ENCODE data around the gene ZG16. TPM values are rescaled to one million over a fixed set of nuclear protein-coding genes. Genes with fewer than 3 reads are reported as not detected.

ZG16 gene
- total RNA-seq, 1 experiment from 2014 or later, result not detected

DNA sequence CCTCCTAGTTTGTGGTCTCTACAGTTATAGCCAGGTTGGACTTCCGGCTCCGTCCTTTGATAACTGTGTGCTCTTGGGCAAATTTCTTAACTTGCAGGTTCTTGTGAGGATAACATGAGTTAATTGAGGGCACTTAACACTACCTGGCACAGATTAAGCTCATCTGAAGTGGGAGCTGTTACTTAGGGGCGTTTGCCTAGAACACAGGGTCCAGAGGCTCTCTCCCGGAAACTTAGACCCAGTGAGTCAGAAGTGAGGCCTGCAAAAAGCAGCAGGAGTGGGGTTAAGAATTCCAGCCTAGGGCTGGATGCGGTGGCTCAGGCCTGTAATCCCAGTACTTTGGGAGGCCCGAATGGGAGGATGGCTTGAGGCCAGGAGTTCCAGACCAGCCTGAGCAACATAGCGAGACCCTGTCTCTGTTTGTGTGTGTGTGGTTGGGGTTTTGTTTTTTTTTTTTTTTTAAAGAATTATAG lies 43.6 kb downstream of the ZG16 start:
- peak; percentile 83 for DNase-seq (ENCODE audit: low read depth)

DNA sequence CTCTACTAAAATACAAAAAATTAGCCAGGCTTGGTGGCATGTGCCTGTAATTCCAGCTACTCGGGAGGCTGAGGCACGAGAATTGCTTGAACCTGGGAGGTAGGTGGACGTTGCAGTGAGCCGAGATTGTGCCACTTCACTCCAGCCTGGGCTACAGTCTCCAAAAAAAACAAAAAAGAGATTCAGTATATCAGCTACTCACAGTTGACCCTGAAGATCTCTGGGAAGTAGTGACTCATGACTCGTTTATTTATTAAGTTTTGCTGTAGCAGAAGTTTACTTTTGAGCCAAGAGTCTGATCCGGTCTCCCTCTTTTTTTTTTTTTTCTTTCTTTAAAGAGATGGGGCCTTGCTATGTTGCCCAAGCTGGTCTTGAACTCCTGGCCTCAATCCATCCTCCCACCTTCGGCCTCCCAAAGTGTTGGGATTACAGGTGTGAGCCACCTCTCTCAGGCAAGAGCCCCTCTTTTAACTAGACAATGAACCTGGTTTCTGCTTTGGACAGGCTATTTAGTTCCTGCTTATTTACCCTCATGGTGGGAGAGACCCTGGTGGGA lies 46.6 kb downstream of the ZG16 start:
- peak; percentile 87 for DNase-seq (ENCODE audit: low read depth)

DNA sequence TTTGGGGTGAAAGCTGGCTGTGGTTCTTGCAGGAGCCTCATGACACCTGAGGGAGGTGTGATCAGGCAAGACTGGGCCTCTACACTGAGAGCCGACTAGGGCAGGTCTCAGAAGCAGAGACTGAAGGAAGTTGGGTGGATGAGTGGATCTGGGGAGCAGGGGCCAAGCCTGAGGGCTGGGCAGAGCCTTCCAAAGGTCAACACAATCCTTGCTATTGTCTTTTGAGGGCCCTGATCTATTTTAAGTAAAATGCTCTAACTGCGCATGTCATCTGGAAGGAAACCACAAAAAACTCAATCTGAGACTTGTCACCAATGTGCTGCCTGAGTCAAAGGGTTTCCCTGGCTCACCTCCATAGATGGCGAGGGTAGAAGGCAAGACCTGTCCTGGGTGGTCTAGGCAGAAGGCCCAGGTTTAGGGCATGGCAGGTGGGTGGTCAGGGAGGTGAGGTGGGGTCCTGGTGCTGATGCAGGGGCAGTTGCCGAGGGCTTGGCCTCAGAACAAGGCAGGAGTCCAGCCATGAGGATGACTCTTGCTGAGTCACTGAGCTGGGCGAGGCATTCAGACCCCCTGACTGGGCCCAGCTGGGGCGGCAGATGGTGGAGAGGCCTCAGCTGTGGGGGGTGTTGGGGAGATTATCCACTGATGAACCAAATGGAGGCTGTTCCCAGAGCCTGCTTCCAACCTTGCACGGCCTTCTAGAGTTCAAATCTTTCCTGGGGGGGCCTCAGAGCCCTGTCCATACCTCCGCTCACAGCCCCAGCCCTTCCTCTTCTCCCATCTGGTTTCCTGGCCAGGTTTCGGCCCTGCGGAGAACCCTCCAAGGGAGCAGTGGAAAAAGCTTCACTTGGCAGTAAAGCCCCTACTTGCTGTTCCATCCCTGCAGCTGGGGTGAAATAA lies 47.3 kb downstream of the ZG16 start:
- DNase-seq (ENCODE audit: low read depth), result peak; percentile 89

DNA sequence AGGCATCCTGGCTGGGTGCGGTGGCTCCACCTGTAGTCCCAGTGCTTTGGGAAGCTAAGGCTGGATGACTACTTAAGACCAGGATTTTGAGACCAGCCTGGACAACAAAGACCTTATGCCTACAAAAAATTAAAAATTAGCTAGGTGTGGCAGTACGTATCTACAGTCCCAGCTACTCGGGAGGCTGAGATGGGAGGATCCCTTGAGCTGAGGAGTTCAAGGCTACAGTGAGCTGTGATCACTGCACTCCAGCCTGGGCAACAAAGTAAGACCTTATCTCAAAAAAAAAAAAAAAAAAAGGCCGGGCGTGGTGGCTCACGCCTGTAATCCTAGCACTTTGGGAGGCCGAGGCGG lies 48.3 kb downstream of the ZG16 start:
- no peak for DNase-seq (ENCODE audit: low read depth)

DNA sequence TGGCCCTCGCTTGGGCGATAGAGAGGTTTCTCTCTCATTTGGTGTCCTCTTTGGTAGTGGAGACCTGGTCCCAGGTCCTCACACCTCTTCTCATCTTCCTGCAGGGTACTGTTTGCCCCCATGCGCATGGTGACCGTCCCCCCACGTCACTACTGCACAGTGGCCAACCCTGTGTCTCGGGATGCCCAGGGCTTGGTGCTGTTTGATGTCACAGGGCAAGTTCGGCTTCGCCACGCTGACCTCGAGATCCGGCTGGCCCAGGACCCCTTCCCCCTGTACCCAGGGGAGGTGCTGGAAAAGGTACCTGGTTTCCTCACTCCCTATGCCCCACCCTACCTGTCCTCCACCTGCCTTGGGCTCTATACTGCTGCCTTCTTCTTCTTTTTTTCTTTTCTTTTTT lies 52.7 kb downstream of the ZG16 start:
- DNase-seq (ENCODE audit: low read depth), result no peak

DNA sequence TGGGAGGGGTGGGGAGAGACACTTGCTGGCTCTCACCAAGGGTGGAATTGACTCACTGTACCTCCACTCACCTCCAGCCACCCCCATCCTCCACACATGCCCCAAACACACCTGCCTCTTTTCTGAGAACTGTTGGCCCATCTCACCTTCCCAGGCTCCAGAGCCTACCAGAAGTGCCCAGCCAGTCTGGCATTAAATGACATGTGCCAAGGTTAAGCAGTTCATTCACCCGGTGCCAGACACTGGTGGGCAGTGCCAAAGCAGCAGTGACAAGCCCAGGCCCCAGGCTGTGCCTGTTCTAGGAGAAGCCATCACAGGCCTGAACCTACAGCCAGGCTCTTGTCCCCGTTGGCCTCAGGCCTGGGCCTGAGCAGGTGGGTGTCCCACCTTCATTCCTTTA lies 53.4 kb downstream of the ZG16 start:
- DNase-seq (ENCODE audit: low read depth), result no peak

Other genes with a start within 250 kb of the ZG16 start
- not detected in 2 replicates for gene SPN, start 115.0 kb upstream of the ZG16 start, total RNA-seq (2014; rRNA removed)
- 1.1 and 1.7 TPM in 2 replicates for gene QPRT, start 99.1 kb upstream of the ZG16 start, total RNA-seq (2014; rRNA removed)
- not detected in 2 replicates for gene C16orf54, start 32.3 kb upstream of the ZG16 start, total RNA-seq (2014; rRNA removed)
- gene KIF22, start 12.5 kb downstream of the ZG16 start, total RNA-seq (2014; rRNA removed), result 100 and 108 TPM in 2 replicates
- 126 and 147 TPM in 2 replicates for gene MAZ, start 28.3 kb downstream of the ZG16 start, total RNA-seq (2014; rRNA removed)
- 0.58 and 1.1 TPM in 2 replicates for gene PRRT2, start 33.9 kb downstream of the ZG16 start, total RNA-seq (2014; rRNA removed)
- 63.2 and 63.4 TPM in 2 replicates for gene PAGR1, start 37.9 kb downstream of the ZG16 start, total RNA-seq (2014; rRNA removed)
- 275 and 303 TPM in 2 replicates for gene MVP, start 42.2 kb downstream of the ZG16 start, total RNA-seq (2014; rRNA removed)
- gene CDIPT, start 85.0 kb downstream of the ZG16 start, total RNA-seq (2014; rRNA removed), result 75.5 and 89.7 TPM in 2 replicates
- 10.9 and 15.2 TPM in 2 replicates for gene SEZ6L2, start 121.3 kb downstream of the ZG16 start, total RNA-seq (2014; rRNA removed)
- gene ASPHD1, start 122.2 kb downstream of the ZG16 start, total RNA-seq (2014; rRNA removed), result 5.0 and 8.9 TPM in 2 replicates
- gene KCTD13, start 148.0 kb downstream of the ZG16 start, total RNA-seq (2014; rRNA removed), result 12.2 and 18.3 TPM in 2 replicates
- 79.7 and 91.0 TPM in 2 replicates for gene TMEM219, start 183.8 kb downstream of the ZG16 start, total RNA-seq (2014; rRNA removed)
- 87.7 and 93.3 TPM in 2 replicates for gene TAOK2, start 195.6 kb downstream of the ZG16 start, total RNA-seq (2014; rRNA removed)
- gene HIRIP3, start 217.4 kb downstream of the ZG16 start, total RNA-seq (2014; rRNA removed), result 12.2 and 22.4 TPM in 2 replicates
- 116 and 194 TPM in 2 replicates for gene INO80E, start 218.0 kb downstream of the ZG16 start, total RNA-seq (2014; rRNA removed)
- gene DOC2A, start 232.8 kb downstream of the ZG16 start, total RNA-seq (2014; rRNA removed), result not detected in 2 replicates
- gene C16orf92, start 244.9 kb downstream of the ZG16 start, total RNA-seq (2014; rRNA removed), result not detected in 2 replicates

Data from LHCN-M2 (cell line).